HG03460 (cell line): ENCODE results near the gene AUH.

Experiments
- ATAC-seq: cut with Tn5 transposase; IDR thresholded peaks from one replicate; pipeline ENCODE4 v1.9.1; 2021; ENCODE audit not compliant: unreplicated experiment

Gene AUH

GRCh38 chr9:91256235-91256634, 105.5 kb downstream of the AUH start:
- ATAC-seq = no peak

GRCh38 chr9:91255327-91255726, 106.4 kb downstream of the AUH start:
- no peak for ATAC-seq

- ATAC-seq = no peak
These were observed 108.2 kb downstream of the AUH start for GRCh38 chr9:91253488-91253887.

GRCh38 chr9:91248707-91249106, 113.0 kb downstream of the AUH start:
- no peak for ATAC-seq

GRCh38 chr9:91247278-91247677, 114.4 kb downstream of the AUH start:
- ATAC-seq = no peak

- no peak for ATAC-seq
These were observed 114.9 kb downstream of the AUH start for GRCh38 chr9:91246846-91247245.

GRCh38 chr9:91245431-91246313, 116.0 kb downstream of the AUH start:
- ATAC-seq = no peak

GRCh38 chr9:91243029-91243428, 118.7 kb downstream of the AUH start:
- no peak for ATAC-seq

- ATAC-seq = no peak
These were observed 119.8 kb downstream of the AUH start for GRCh38 chr9:91241909-91242308.

GRCh38 chr9:91240596-91241165, 121.0 kb downstream of the AUH start:
- no peak for ATAC-seq

- no peak for ATAC-seq
These were observed 122.2 kb downstream of the AUH start for GRCh38 chr9:91239367-91240111.

- ATAC-seq = no peak
These were observed 127.2 kb downstream of the AUH start for GRCh38 chr9:91234523-91234922.

- no peak for ATAC-seq
These were observed 130.1 kb downstream of the AUH start for GRCh38 chr9:91231619-91232018.

- ATAC-seq = no peak
These were observed 138.7 kb downstream of the AUH start for GRCh38 chr9:91223000-91223399.

GRCh38 chr9:91222457-91222856, 139.3 kb downstream of the AUH start:
- no peak for ATAC-seq

GRCh38 chr9:91221332-91221731, 140.4 kb downstream of the AUH start:
- ATAC-seq = no peak

GRCh38 chr9:91220491-91221135, 141.1 kb downstream of the AUH start:
- no peak for ATAC-seq

- no peak for ATAC-seq
These were observed 141.7 kb downstream of the AUH start for GRCh38 chr9:91220021-91220420.

GRCh38 chr9:91219557-91219956, 142.2 kb downstream of the AUH start:
- ATAC-seq = no peak

GRCh38 chr9:91217388-91217787, 144.3 kb downstream of the AUH start:
- no peak for ATAC-seq

- no peak for ATAC-seq
These were observed 146.9 kb downstream of the AUH start for GRCh38 chr9:91214867-91215266.
